ENCODE measurements around the gene NUP58.

Gene NUP58

DNA sequence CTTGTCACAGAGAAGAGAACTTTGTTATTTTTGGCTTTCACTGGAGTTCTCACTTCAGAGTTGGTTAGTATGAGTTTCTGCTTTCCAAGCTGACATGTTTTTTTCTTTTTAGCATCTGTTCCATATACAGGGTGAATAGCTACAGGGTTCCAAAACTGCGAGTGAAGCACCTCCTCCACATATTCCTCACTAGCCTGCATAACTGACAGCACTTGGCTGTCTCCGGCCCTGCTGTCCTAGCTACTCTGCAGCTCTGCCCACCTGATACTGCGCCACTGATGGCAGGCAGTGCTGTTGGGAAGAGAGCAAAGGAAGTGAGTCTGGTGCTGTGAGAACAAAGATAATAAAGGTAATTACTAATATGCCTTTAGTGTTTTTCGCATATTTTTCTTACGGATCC lies 77.1 kb downstream of the NUP58 start:
- no peak for DNase-seq

DNA sequence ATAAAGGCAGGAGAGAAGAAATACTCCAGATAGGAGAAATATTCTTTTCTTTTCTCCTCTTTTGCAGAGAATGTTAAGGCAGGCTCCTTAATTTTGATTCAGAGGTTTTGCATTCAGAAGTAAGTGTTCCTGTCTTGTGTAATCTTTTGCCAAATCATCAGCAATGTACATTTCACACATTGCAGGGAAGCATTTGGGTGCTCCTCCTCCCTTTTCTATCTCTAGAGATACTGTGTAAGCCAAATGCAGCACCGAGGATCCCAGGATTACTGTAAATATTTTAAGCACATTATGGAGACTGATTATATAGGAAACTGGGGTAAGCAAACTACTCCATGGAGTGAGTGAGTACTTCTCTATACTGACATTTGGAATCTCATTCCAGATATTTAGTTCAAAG lies 77.6 kb downstream of the NUP58 start:
- no peak for DNase-seq

DNA sequence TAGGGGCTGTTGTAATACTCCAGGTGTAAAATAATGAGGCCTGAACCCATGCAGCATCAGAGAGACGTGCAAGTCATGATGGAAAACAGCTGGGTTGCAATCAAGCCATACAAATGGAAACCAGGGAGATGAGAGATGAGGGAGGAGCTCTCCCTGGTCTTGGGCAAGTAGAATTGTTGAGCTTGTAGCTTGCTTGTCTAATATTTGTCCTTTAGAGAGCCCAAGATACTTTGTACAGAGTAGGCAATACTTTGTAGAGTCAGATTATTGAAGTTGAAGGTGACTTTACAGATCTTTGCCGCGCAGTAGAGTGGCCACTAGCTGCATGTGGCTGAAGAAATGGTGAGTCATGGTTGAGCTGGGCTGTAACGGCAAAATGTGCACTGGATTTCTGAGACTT lies 78.7 kb downstream of the NUP58 start:
- no peak for DNase-seq

DNA sequence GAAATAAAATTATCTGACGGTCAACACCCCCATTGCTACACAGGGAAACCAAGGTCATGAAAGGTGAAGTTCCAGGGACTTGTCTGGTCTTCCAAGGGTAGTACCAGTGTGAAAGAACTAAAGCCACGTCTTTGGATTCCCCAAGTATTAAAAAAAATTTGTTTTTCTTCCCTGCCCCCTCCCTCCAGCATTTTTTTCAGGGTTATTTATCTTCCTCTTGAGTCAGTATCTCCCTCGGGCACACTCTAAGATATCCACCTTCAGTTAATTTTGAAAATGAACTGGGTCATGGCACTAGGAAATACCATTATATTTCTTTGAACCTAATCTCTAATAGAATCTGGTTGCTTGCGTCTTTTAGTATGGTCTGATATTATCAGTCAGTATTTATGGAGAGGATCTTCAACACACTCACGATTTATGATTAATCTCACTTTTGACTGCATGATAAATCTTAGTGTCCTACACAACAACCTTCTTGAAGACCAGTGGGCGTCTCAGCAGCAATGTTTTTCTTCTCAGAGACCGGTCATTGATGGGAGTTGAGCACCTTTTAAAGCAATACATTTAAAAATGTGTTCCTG lies 79.4 kb downstream of the NUP58 start:
- DNase-seq: no peak

DNA sequence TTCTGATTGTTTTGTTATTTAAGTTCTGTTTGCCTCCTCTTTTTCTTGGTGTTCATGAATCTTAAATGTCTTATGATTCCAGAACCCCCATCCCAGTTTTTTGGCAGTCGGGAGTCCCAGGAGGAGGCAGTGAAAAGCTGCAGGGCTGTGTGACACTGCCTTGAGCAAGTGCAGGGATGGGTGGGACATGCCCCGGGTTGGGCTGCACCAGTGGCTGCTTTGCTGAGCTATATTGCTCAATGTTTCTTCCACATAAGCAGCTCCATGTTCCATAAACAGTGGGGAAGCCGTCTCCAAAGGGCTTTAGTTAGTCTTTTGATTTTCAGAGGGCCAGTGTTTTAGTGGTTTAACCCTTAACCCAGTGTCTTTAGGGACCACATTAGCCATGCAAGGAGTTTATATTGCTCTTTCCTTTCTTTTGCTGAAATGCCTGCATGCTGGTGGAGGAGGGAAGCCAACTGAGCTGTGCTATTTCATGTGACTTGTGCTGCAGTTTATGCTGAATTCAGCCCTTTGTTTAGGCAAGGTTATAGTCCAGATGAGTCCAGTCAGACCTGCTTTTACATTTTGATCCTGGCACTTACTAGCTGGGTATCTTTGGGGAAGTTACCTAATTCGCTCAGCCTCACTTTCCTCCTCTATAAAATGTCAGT lies 83.5 kb downstream of the NUP58 start:
- no peak for DNase-seq

DNA sequence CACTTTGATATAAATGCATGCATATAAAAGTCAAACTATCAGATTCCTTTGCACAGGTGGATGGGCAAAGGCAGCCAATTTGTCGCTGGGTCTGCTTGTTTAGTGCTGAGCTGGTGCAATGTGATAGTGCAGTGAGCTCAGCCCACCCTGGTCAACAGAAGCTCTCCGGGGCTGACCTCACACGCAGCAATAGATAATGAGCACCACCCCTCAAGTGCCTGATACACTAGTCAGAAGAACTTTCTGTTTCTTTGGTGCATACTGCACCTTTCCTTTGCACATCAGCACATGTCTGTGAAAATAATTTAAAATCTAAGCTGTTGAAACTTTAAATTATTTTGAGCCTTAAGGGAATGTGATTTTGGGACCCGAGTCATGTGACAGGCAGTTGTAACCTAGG lies 90.5 kb downstream of the NUP58 start:
- DNase-seq: no peak

All from activated T-cell treated with anti-CD3 and anti-CD28 coated beads, Interleukin-2, amount 50 U/mL, for 48 hours (primary cell).